ENCODE data around the gene SEMA5B. TPM values are rescaled to one million over a fixed set of nuclear protein-coding genes. Genes with fewer than 3 reads are reported as not detected.

The SEMA5B gene
- total RNA-seq, 1 experiment from 2014 or later = 0.04 TPM

GRCh38 chr3:123028233-123028828, 768 bp upstream of the SEMA5B start:
- peak overlapping the region; percentile 75 for H3K4me3 ChIP-seq (ENCODE audit: low read length)
- H3K27ac ChIP-seq (ENCODE audit: low read length) = no peak overlapping the region
- no peaks in the 10 kb centered on the region for H3K9me2 ChIP-seq (replicated peaks; ENCODE audit: low read length)
- H3K4me2 ChIP-seq (ENCODE audit: low read length) = peak overlapping the region; percentile 92
- TF ChIP-seq CTCF (conservative IDR thresholded peaks at IDR 0.05; ENCODE audit: low read depth, low read length) (peak; percentile 78), EZH2phosphoT487 (IDR thresholded peaks at IDR 0.05; ENCODE audit: borderline replicate concordance, low read length) (no peak), EZH2 (IDR thresholded peaks at IDR 0.05; ENCODE audit: low read length, unreplicated experiment) (no peak)
- DNase-seq (peak; percentile 80), ATAC-seq (peak; percentile 52)
- H4K20me1 ChIP-seq (ENCODE audit: low read length) = no peaks in the 10 kb centered on the region
- ChIA-PET POLR2A (ENCODE audit: unreplicated experiment) (interaction anchor here (0.7 kb wide), 1 partner anchor 217 kb away, joined by 3 read pairs; no protein-coding TSS in a partner anchor), CTCF (interaction anchor here (0.7 to 1.3 kb wide), 5 partner anchors 12 to 273 kb away, joined by 3 to 4 read pairs (median 3); no protein-coding TSS in a partner anchor)
- H3K27me3 ChIP-seq (ENCODE audit: low read length) = peaks cover 88% of the 10 kb centered on the region
- intact Hi-C loops (cut with micrococcal nuclease) = loop anchor here (1.0 to 10.0 kb wide), 6 partner anchors 85 to 1481 kb away; partner anchors contain the start of gene POLQ
- H3K36me3 ChIP-seq (ENCODE audit: low read depth, low read length) = no peaks in the 10 kb centered on the region
- no TSS peak for BruUV-seq (replicated peaks)
- H3K79me2 ChIP-seq (ENCODE audit: low read length) = no peaks in the 10 kb centered on the region
- H3F3A ChIP-seq (ENCODE audit: low read length, unreplicated experiment) = no peaks in the 10 kb centered on the region
- H2AFZ ChIP-seq (ENCODE audit: low read length) = peak overlapping the region; percentile 98
- H3K9me3 ChIP-seq (ENCODE audit: low read length) = no peaks in the 10 kb centered on the region
- no peak overlapping the region for H3K9ac ChIP-seq (ENCODE audit: low read length)
- H3K4me1 ChIP-seq (ENCODE audit: insufficient read depth, low read length) = peaks cover 17% of the 10 kb centered on the region

GRCh38 chr3:123026565-123027291, 835 bp downstream of the SEMA5B start:
- Histone ChIP-seq H3K27me3 (ENCODE audit: low read length) (peaks cover 96% of the 10 kb centered on the region), H3K36me3 (ENCODE audit: low read depth, low read length) (no peaks in the 10 kb centered on the region), H3K27ac (ENCODE audit: low read length) (no peak overlapping the region), H3K9ac (ENCODE audit: low read length) (no peak overlapping the region), H3K4me1 (ENCODE audit: insufficient read depth, low read length) (peaks cover 17% of the 10 kb centered on the region), H3K4me3 (ENCODE audit: low read length) (peak overlapping the region; percentile 75), H3K79me2 (ENCODE audit: low read length) (no peaks in the 10 kb centered on the region), H3F3A (ENCODE audit: low read length, unreplicated experiment) (no peaks in the 10 kb centered on the region), H4K20me1 (ENCODE audit: low read length) (no peaks in the 10 kb centered on the region), H3K4me2 (ENCODE audit: low read length) (peak overlapping the region; percentile 92), H2AFZ (ENCODE audit: low read length) (peak overlapping the region; percentile 98), H3K9me3 (ENCODE audit: low read length) (no peaks in the 10 kb centered on the region), H3K9me2 (replicated peaks; ENCODE audit: low read length) (no peaks in the 10 kb centered on the region)
- no TSS peak for BruUV-seq (replicated peaks)
- POLR2A ChIA-PET (ENCODE audit: unreplicated experiment) = no interaction called here
- intact Hi-C loops (cut with micrococcal nuclease) = loop anchor here (5.0 to 10.0 kb wide), 2 partner anchors 332 to 1479 kb away; partner anchors contain the start of gene POLQ
- TF ChIP-seq EZH2phosphoT487 (IDR thresholded peaks at IDR 0.05; ENCODE audit: borderline replicate concordance, low read length) (peak; percentile 55; the same call in 1 of the 2 replicates), EZH2 (IDR thresholded peaks at IDR 0.05; ENCODE audit: low read length, unreplicated experiment) (peak; percentile 72), CTCF (conservative IDR thresholded peaks at IDR 0.05; ENCODE audit: low read depth, low read length) (no peak)
- CTCF ChIA-PET = interaction anchor here (0.5 to 0.6 kb wide), 2 partner anchors 10 to 21 kb away, joined by 3 to 6 read pairs; no protein-coding TSS in a partner anchor
- no peak for DNase-seq
- ATAC-seq = peak; percentile 21

Data from PC-3 (cell line).